Caki2 (cell line): ENCODE results near the gene IFITM10. TPM values are rescaled to one million over a fixed set of nuclear protein-coding genes. Genes with fewer than 3 reads are reported as not detected.

ENCODE experiments used
- DNase-seq: peaks from one replicate; pipeline ENCODE4 v3.0.0-alpha.2; 2015; ENCODE audit warnings: low read depth
- in situ Hi-C: cut with HindIII; loops from 2 replicates; pipeline ENCODE4 v1.10.0; 2016; ENCODE audit warnings: low sequenced_read_pairs, low pct_unique_long_range_greater_than_20kb, mixed read lengths
- total RNA-seq: library from RNA; depleted of rRNA; stranded (reverse); fragments of >200 nt; shearing (Covaris generic); gene quantifications from 2 replicates; pipeline ENCODE4 v1.2.3, GENCODE V29; 2014; ENCODE audit warnings: low replicate concordance; rRNA removed

IFITM10 gene
- 0.55 and 2.7 TPM in 2 replicates for total RNA-seq

GRCh38 chr11:1750481-1750839, at the start of gene IFITM10:
IFITM10 (minus strand) TSS chr11:1750595; CDS start chr11:1750442, 153 bp downstream.
- peak; percentile 69 for DNase-seq

DNA sequence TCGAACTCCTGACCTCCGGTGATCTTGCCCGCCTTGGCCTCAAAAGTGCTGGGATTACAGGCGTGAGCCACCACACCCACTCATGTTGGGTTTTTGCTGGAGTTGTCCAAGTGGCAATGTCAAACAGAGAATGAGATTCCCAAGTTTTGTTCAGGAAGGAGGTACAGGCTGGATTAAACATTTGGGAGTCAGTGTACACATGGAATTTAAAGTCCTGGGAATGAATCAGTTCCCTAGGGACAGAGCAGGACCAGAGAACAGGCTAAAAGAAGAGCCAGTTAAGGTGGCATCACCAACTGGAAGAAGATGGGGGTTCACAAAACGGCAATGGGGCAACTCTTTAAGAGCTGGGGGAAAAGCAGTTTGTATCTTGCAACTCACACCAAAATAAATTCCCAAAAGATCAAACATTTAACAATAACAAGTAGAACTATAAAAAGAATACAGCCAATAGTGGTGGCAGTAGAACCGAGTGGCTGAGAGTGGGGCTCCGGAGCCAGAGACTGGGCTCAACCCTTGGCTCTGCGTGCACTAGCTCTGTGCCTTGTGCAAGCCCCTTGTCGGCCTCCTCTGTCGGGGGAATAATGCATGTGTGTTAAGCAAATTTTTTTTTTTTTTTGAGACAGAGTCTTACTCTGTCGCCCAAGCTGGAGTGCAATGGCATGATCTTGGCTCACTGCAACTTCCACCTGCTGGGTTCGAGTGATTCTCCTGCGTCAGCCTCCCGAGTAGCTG, 47.2 kb upstream of the IFITM10 start:
- in situ Hi-C loops, result no loop called here
- DNase-seq, result no peak

More at GRCh38 chr11:1750481-1750839, at the start of gene IFITM10:
- in situ Hi-C loops, result no loop called here

- in situ Hi-C loops, result no loop called here
- no peak for DNase-seq
Observed at GRCh38 chr11:1796413-1797011, 46.1 kb upstream of the IFITM10 start.

- DNase-seq, result no peak
- in situ Hi-C loops, result no loop called here
Observed at GRCh38 chr11:1793081-1793480, 42.7 kb upstream of the IFITM10 start.

- DNase-seq, result no peak
- in situ Hi-C loops, result no loop called here
Observed at GRCh38 chr11:1792461-1792860, 42.1 kb upstream of the IFITM10 start.

DNA sequence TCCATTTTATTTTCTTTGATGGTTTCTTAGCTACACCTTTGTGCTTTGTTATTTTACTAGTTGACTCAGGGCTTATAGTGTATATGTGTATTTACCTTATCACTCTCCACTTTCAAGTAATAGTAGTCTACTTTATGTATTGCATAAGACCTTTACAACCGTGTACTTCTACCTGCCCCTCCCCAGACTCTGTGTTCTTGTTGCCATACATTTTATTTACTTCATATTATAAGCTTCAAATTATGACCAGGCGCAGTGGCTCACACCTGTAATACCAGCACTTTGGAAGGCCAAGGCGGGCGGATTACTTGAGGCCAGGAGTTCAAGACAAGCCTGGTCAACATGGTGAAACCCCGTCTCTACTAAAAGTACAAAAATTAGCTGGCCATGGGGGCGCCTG, 41.5 kb upstream of the IFITM10 start:
- in situ Hi-C loops, result no loop called here
- DNase-seq, result no peak

DNA sequence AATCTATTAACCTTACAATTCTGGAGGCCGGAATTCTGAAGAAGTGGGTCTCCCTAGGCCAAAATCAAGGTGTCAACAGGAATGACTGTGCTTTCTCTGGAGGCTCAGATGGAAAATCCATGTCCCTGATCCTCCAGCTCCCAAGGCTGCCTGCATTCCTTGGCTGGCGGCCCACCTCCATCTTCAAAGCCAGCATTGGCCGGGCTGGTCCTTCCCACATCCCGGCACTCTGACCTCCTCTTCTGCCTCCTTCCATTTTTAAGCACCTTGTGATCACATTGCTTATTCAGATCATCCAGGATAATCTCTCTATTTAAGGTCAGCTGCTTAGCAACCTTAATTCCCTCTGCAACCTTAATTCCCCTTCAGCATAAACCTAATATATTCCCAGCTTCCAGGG, 36.1 kb upstream of the IFITM10 start:
- DNase-seq, result no peak
- in situ Hi-C loops, result no loop called here

DNA sequence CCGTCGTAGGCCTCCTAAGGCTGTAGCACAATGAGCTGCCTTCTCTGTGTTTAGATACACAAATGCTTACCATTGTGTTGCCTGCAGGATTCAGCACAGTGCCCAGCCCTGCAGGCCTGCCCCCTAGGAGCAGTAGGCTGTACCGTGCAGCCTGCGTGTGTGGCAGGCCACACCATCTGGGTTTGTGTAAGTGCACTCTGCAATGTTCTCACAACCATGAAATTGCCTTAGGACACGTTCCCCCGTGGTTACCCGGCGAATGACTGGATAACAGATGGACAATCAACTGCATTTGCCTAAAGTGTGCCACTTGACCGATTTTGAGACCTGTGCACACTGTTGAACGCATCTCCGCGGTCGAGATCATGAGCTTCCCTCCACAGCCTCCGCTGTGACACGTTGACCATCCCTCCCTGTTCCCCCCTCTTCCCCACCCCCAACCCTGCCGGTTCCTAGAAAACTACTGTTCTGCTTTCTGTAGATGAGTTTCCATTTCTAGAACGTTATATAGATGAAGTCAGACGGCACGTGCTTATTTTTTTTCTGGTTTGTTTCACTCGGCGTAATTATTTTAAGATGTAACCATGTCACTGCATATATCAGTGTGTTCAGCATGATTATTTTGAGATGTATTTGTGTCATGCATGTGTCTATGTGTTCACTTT, 35.5 kb upstream of the IFITM10 start:
- in situ Hi-C loops, result no loop called here

GRCh38 chr11:1784761-1785650, 34.6 kb upstream of the IFITM10 start:
- DNase-seq, result no peak
- in situ Hi-C loops, result no loop called here

More for the DNA sequence above, 35.5 kb upstream of the IFITM10 start:
- peak; percentile 17 for DNase-seq

- in situ Hi-C loops, result no loop called here
- DNase-seq, result no peak
Observed at GRCh38 chr11:1783725-1784529, 33.5 kb upstream of the IFITM10 start.

DNA sequence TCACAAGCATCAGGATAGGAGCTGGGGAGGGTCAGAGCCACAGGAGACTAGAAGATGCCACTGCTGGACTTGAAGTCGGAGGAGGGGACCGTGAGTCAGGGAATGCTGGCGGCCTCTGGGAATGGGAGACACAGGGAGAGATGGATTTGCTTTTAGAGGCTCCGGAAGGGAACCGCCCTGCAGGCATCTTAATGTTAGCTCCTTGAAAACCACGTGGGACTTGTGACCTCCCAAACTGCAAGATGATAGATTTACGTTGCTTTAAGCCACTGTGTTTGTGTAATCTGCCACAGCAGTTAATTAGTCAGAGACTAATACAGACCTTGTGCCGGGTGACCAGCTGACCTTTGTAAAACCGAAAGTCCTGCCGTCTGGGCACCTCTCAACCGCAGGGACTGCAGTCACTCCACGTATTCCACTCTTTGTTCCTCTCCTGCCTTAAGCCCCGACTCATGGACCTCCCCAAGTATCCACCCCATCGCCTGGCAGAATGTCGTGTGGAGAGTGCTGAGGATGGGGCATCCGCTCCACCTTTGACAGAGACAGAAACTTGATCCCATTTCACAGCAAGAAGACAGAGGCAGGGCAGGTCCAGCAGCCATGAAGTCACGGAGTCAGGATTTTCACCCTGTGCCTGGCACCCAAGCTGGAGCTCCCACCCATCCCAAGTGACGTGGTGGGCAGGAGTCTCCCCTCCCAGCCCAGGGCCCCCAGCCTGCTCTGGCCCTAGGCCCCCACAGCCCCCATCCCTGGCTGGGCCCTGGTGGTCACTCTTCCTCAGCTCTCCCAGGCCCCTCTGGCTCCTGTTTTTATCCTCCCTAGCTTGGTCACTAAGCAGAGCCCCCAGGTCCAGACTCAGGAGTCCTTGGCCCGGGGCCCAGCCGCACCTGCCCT, 32.7 kb upstream of the IFITM10 start:
- DNase-seq, result peak; percentile 80
- in situ Hi-C loops, result no loop called here

- DNase-seq, result no peak
- in situ Hi-C loops, result no loop called here
Observed at GRCh38 chr11:1782031-1782590, 31.7 kb upstream of the IFITM10 start.

- DNase-seq, result no peak
- in situ Hi-C loops, result no loop called here
Observed at GRCh38 chr11:1781593-1781975, 31.2 kb upstream of the IFITM10 start.

- in situ Hi-C loops, result no loop called here
- no peak for DNase-seq
Observed at GRCh38 chr11:1780700-1781592, 30.6 kb upstream of the IFITM10 start.

- DNase-seq, result no peak
- in situ Hi-C loops, result no loop called here
Observed at GRCh38 chr11:1779806-1780699, 29.7 kb upstream of the IFITM10 start.
